GM12878 (cell line): ENCODE data around the gene TGFB2. TPM values are rescaled to one million over a fixed set of nuclear protein-coding genes. Genes with fewer than 3 reads are reported as not detected.

Source experiments
- ATAC-seq: fragments of 200-7000 bp; cut with Tn5 transposase; 3 replicates; pipeline ENCODE4 v1.9.1; 2020; ENCODE audit warnings: mild to moderate bottlenecking, moderate library complexity
- BruUV-seq: library from RNA; stranded (reverse); fragments of 400-500 nt; replicated peaks from 2 replicates; lab custom pipeline; 2021; lab: Mats Ljungman, UMichigan
- CTCF ChIA-PET: fragments of 300-600 bp; sonication (Branson Sonifier 250); formaldehyde crosslinking; extraction: SDS; loops from one replicate; lab custom pipeline; 2021; ENCODE audit warnings: inconsistent platforms; lab: Yijun Ruan, JAX
- POLR2A ChIA-PET: fragments of 350-600 bp; formaldehyde crosslinking; extraction: SDS; loops from one replicate; lab custom pipeline; 2021; ENCODE audit warnings: inconsistent platforms; lab: Charles Lee
- RAD21 ChIA-PET: fragments of 300-600 bp; sonication (Branson Sonifier 250); formaldehyde crosslinking; loops from one replicate; lab custom pipeline; 2023; ENCODE audit warnings: antibody characterized with exemption; ENCODE audit not compliant: unreplicated experiment; lab: Charles Lee
- SMC1A ChIA-PET: fragments of 300-600 bp; sonication (Branson Sonifier 250); formaldehyde crosslinking; loops from one replicate; lab custom pipeline; 2023; ENCODE audit not compliant: unreplicated experiment, uncharacterized antibody; lab: Charles Lee
- DNase-seq: peaks from one replicate; pipeline ENCODE4 v3.0.0-alpha.2; 2011; ENCODE audit warnings: low read depth, low spot score
- FAIRE-seq: peaks from 3 replicates; lab custom pipeline; 2011; peaks lifted over from hg19 to GRCh38; lab: Jason Lieb, UNC
- H2AFZ ChIP-seq: 2 replicates; pipeline ENCODE4 v1.6.0; 2011; ENCODE audit warnings: low read depth, low read length, control low read depth; ENCODE audit not compliant: control insufficient read depth
- H3K27ac ChIP-seq: 2 replicates; pipeline ENCODE4 v1.5.1; 2011; ENCODE audit warnings: control low read depth; ENCODE audit not compliant: control insufficient read depth, insufficient read depth
- H3K27me3 ChIP-seq, 2 experiments: replicated peaks in 1 of 2; 2 replicates each; pipeline versions ENCODE4 v1.6.0 to v1.6.1; 2011; ENCODE audit warnings: low read length in 1 of 2; ENCODE audit not compliant: control insufficient read depth in 2 of 2, insufficient read depth in 2 of 2
- H3K36me3 ChIP-seq, 2 experiments: 2 replicates each; pipeline ENCODE4 v1.5.1; 2011; ENCODE audit warnings: low read length in 1 of 2; ENCODE audit not compliant: control insufficient read depth in 2 of 2, insufficient read depth in 2 of 2
- H3K4me1 ChIP-seq: 2 replicates; pipeline ENCODE4 v1.6.1; 2011; ENCODE audit warnings: mild to moderate bottlenecking, low read length, moderate library complexity, mixed read lengths; ENCODE audit not compliant: control insufficient read depth, insufficient read depth
- H3K4me2 ChIP-seq: 2 replicates; pipeline ENCODE4 v1.6.0; 2011; ENCODE audit warnings: control low read depth; ENCODE audit not compliant: control insufficient read depth, insufficient read depth
- H3K4me3 ChIP-seq: fragments of 200-600 bp; sonication (generic); 2 replicates; pipeline ENCODE4 v1.5.1; 2016
- H3K79me2 ChIP-seq: 2 replicates; pipeline ENCODE4 v1.6.0; 2011; ENCODE audit warnings: low read length; ENCODE audit not compliant: control insufficient read depth, insufficient read depth
- H3K9ac ChIP-seq: 2 replicates; pipeline ENCODE4 v1.8.0; 2011; ENCODE audit warnings: low read length, control low read depth, mixed read lengths; ENCODE audit not compliant: control insufficient read depth, insufficient read depth
- H3K9me3 ChIP-seq: replicated peaks from 3 replicates; pipeline ENCODE4 v1.5.1; 2011; ENCODE audit warnings: mild to moderate bottlenecking, low read length; ENCODE audit not compliant: control insufficient read depth, insufficient read depth
- H4K20me1 ChIP-seq: 2 replicates; pipeline ENCODE4 v1.6.0; 2011; ENCODE audit not compliant: control insufficient read depth, insufficient read depth
- CTCF ChIP-seq, 3 experiments: IDR thresholded peaks in 2 of 3; conservative IDR thresholded peaks in 1 of 3; 2 replicates each; pipeline ENCODE4 v1.5.1; 2011; ENCODE audit warnings: low read depth in 3 of 3, low read length in 3 of 3, mild to moderate bottlenecking in 3 of 3, control low read depth in 2 of 3, moderate library complexity in 2 of 3, inconsistent platforms in 1 of 3, mixed read lengths in 1 of 3; ENCODE audit not compliant: control insufficient read depth in 2 of 3, insufficient read depth in 1 of 3; ENCODE audit errors: extremely low read depth in 1 of 3
- FOXK2 ChIP-seq: fragments of 450-650 bp; IDR thresholded peaks from 2 replicates; pipeline ENCODE4 v1.6.1; 2017; ENCODE audit warnings: mild to moderate bottlenecking, moderate library complexity
- RAD21 ChIP-seq: IDR thresholded peaks from 2 replicates; pipeline ENCODE4 v1.6.1; 2011; ENCODE audit warnings: mild to moderate bottlenecking, low read depth, low read length, moderate library complexity; ENCODE audit not compliant: insufficient read depth
- SREBF2 ChIP-seq: IDR thresholded peaks from 2 replicates; pipeline ENCODE4 v1.6.1; 2012; ENCODE audit warnings: mild to moderate bottlenecking, low read length
- YY1 ChIP-seq: IDR thresholded peaks from 2 replicates; pipeline ENCODE4 v1.6.1; 2011; ENCODE audit warnings: low read depth, mild to moderate bottlenecking, low read length
- WGBS: methylation state at CpG from one replicate; pipeline ENCODE4 v1.1.6; 2016; ENCODE audit warnings: low lambda C conversion rate; ENCODE audit not compliant: insufficient replicate concordance, insufficient coverage; ENCODE audit errors: missing lambda C conversion rate; 5-methylcytosine and 5-hydroxymethylcytosine counted together
- in situ Hi-C: fragments of 300-500 bp; cut with MboI; formaldehyde crosslinking; loops from 9 replicates; pipeline ENCODE4 v1.14.3; 2018; ENCODE audit warnings: mixed read lengths
- intact Hi-C: fragments of 100-400 bp; cut with micrococcal nuclease; formaldehyde crosslinking; loops from one replicate; pipeline ENCODE4 v1.14.2; 2022; ENCODE audit not compliant: unreplicated experiment
- polyA plus RNA-seq, 11 experiments: library from polyadenylated mRNA; depleted of rRNA in 4 of 11; unstranded in 6 of 11; stranded (reverse) in 5 of 11; fragments of >200 nt; fragmentation: Nextera tagmentation in 4 of 11; fragmentation: Illumina TruSeq in 1 of 11; extraction: Ambion mirVana in 4 of 11; extraction: Trizol in 1 of 11; gene quantifications; 1 replicate in 1 of 11; 2 replicates in 10 of 11; pipeline versions ENCODE4 v1.2.1 to v1.2.3, GENCODE V29; 2011 to 2016; ENCODE audit warnings: inconsistent platforms in 2 of 11, missing spikeins in 2 of 11, low read depth in 1 of 11
- total RNA-seq, 4 experiments: library from RNA; depleted of rRNA in 3 of 4; stranded (reverse); fragments of >200 nt in 3 of 4; fragmentation: Illumina TruSeq in 1 of 4; extraction: Trizol in 1 of 4; gene quantifications; 2 replicates each; pipeline versions ENCODE4 v1.2.1 to v1.2.3, GENCODE V29; 2013 to 2021

Gene TGFB2
- total and polyA plus RNA-seq, 10 of the 15 experiments (the other 5 are each of a cell fraction or from before 2014, with no cell fraction given): 0.03 to 0.11 (median 0.04) TPM; not detected in 6

- TF ChIP-seq RAD21 (peak; percentile 43), YY1 (no peak), CTCF (IDR thresholded peaks at IDR 0.05 in 2 of 3, conservative IDR thresholded peaks at IDR 0.05 in 1 of 3; ENCODE audit: control insufficient read depth in 2 of 3, extremely low read depth in 1 of 3, insufficient read depth in 1 of 3, low read depth in 3 of 3, low read length in 3 of 3) (peak; percentile 32 to 45 (median 41); a peak in 5 of 6 replicates), SREBF2 (no peak), FOXK2 (no peak)
- TF ChIP-seq, all 136 proteins: peak for 2
- POLR2A ChIA-PET: interaction anchor here (1.6 kb wide), 1 partner anchor 14 kb away, joined by 7 read pairs; the partner anchor contains the start of gene RRP15
- peak; percentile 73 for ATAC-seq
- SMC1A ChIA-PET: interaction anchor here (1.0 to 1.5 kb wide), 2 partner anchors 14 to 28 kb away, joined by 3 read pairs; no protein-coding TSS in a partner anchor
- RAD21 ChIA-PET: interaction anchor here (1.0 kb wide), 1 partner anchor 22 kb away, joined by 3 read pairs; no protein-coding TSS in a partner anchor
- H3K27ac ChIP-seq: no peak overlapping the region
- in situ Hi-C loops (no loop called here), intact Hi-C loops (no loop called here)
- H4K20me1 ChIP-seq: no peaks in the 10 kb centered on the region
- H3K4me2 ChIP-seq: no peak overlapping the region
- H3K79me2 ChIP-seq: no peaks in the 10 kb centered on the region; the same call in 1 of the 2 replicates
- H3K4me1 ChIP-seq: no peaks in the 10 kb centered on the region
- H3K36me3 ChIP-seq: peaks cover 0 to 4% of the 10 kb centered on the region in 2 experiments; a peak in 1 of 4 replicates
- no TSS peak for BruUV-seq
- FAIRE-seq: no peak
- no peak overlapping the region for H3K4me3 ChIP-seq
- H3K27me3 ChIP-seq: no peaks in the 10 kb centered on the region
- WGBS: 94% methylated on average over 2 of the region's 2 CpGs
- H3K9me3 ChIP-seq: no peaks in the 10 kb centered on the region
- CTCF ChIA-PET: interaction anchor here (0.8 to 2.3 kb wide), 7 partner anchors 9 to 220 kb away, joined by 3 to 6 read pairs (median 3); partner anchors contain the start of gene RRP15
- no peak overlapping the region for H3K9ac ChIP-seq
- DNase-seq: no peak
- no peak overlapping the region for H2AFZ ChIP-seq
Measured at GRCh38 chr1:218299416-218299815, 45.7 kb upstream of the TGFB2 start.
